Measurements from ENCODE around the gene CLIC4. TPM values are rescaled to one million over a fixed set of nuclear protein-coding genes. Genes with fewer than 3 reads are reported as not detected.

CLIC4 gene
- polyA plus RNA-seq, 3 donors = 9.7 to 38.1 (median 24.6) TPM

- 86% methylated on average over 4 of the region's 10 CpGs for WGBS (ENCODE audit: insufficient coverage)
- H3K4me1 Mint-ChIP-seq = peaks cover 13% of the 10 kb centered on the region
- no peaks in the 10 kb centered on the region for H3K9me3 Mint-ChIP-seq
Measured at GRCh38 chr1:24859063-24860010, 114.1 kb downstream of the CLIC4 start.

GRCh38 chr1:24860841-24861240 is 115.6 kb downstream of the CLIC4 start:
- H3K4me1 Mint-ChIP-seq = peaks cover 20% of the 10 kb centered on the region

More at GRCh38 chr1:24859063-24860010, 114.1 kb downstream of the CLIC4 start:
- Histone ChIP-seq H4K20me1 (ENCODE audit: insufficient read depth, low read length) (no peaks in the 10 kb centered on the region), H3K9me3 (replicated peaks in 1 of 2; ENCODE audit: control insufficient read depth in 1 of 2, insufficient read depth in 1 of 2, low read length in 2 of 2) (no peaks in the 10 kb centered on the region), H3K4me2 (replicated peaks; ENCODE audit: extremely low read depth, low read length, poor library complexity, severe bottlenecking) (no peak overlapping the region), H3K9ac (ENCODE audit: insufficient read depth, low read length, poor library complexity, severe bottlenecking) (no peak overlapping the region), H2AFZ (ENCODE audit: insufficient read depth, low read depth, low read length, poor library complexity, severe bottlenecking) (no peak overlapping the region), H3K4me3 (replicated peaks in 1 of 3; ENCODE audit: low read depth in 2 of 3, low read length in 3 of 3) (no peak overlapping the region), H3K4me1 (ENCODE audit: control insufficient read depth in 1 of 2, insufficient read depth in 2 of 2, low read length in 2 of 2) (peaks cover 10 to 12% of the 10 kb centered on the region in 2 donors), H3K79me2 (ENCODE audit: insufficient read depth, low read length) (no peaks in the 10 kb centered on the region), H3K27me3 (ENCODE audit: control insufficient read depth in 2 of 2, insufficient read depth in 2 of 2, low read length in 2 of 2) (peaks cover 0 to 6% of the 10 kb centered on the region in 2 donors), H3K27ac (ENCODE audit: low read depth in 1 of 2, low read length in 2 of 2) (no peak overlapping the region), H3K36me3 (replicated peaks in 1 of 2; ENCODE audit: control insufficient read depth in 1 of 2, insufficient read depth in 2 of 2, low read length in 2 of 2) (no peaks in the 10 kb centered on the region)
- TF ChIP-seq, protein P1, sequence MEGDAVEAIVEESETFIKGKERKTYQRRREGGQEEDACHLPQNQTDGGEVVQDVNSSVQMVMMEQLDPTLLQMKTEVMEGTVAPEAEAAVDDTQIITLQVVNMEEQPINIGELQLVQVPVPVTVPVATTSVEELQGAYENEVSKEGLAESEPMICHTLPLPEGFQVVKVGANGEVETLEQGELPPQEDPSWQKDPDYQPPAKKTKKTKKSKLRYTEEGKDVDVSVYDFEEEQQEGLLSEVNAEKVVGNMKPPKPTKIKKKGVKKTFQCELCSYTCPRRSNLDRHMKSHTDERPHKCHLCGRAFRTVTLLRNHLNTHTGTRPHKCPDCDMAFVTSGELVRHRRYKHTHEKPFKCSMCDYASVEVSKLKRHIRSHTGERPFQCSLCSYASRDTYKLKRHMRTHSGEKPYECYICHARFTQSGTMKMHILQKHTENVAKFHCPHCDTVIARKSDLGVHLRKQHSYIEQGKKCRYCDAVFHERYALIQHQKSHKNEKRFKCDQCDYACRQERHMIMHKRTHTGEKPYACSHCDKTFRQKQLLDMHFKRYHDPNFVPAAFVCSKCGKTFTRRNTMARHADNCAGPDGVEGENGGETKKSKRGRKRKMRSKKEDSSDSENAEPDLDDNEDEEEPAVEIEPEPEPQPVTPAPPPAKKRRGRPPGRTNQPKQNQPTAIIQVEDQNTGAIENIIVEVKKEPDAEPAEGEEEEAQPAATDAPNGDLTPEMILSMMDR (IDR thresholded peaks at IDR 0.05) = no peak
- peaks cover 18 to 44% (median 18%) of the 10 kb centered on the region in 3 donors for H3K27me3 Mint-ChIP-seq (ENCODE audit: low read depth in 3 of 3)
- H3K4me3 Mint-ChIP-seq = no peak overlapping the region
- no peak for DNase-seq
- no peaks in the 10 kb centered on the region for H3K36me3 Mint-ChIP-seq
- intact Hi-C loops (cut with micrococcal nuclease) = no loop called here
- H3K27ac Mint-ChIP-seq = no peak overlapping the region

More at GRCh38 chr1:24860841-24861240, 115.6 kb downstream of the CLIC4 start:
- H4K20me1 ChIP-seq (ENCODE audit: insufficient read depth, low read length) = no peaks in the 10 kb centered on the region
- intact Hi-C loops (cut with micrococcal nuclease) = no loop called here
- H3K4me2 ChIP-seq (replicated peaks; ENCODE audit: extremely low read depth, low read length, poor library complexity, severe bottlenecking) = no peak overlapping the region
- peaks cover 17 to 18% of the 10 kb centered on the region in 2 donors for H3K4me1 ChIP-seq (ENCODE audit: control insufficient read depth in 1 of 2, insufficient read depth in 2 of 2, low read length in 2 of 2)
- no peaks in the 10 kb centered on the region for H3K79me2 ChIP-seq (ENCODE audit: insufficient read depth, low read length)
- WGBS (ENCODE audit: insufficient coverage) = 98% methylated on average over 15 of the region's 15 CpGs
- DNase-seq = no peak
- no peaks in the 10 kb centered on the region for H3K36me3 ChIP-seq (replicated peaks in 1 of 2; ENCODE audit: control insufficient read depth in 1 of 2, insufficient read depth in 2 of 2, low read length in 2 of 2)
- Mint-ChIP-seq H3K36me3 (no peaks in the 10 kb centered on the region), H3K27ac (no peak overlapping the region), H3K9me3 (no peaks in the 10 kb centered on the region), H3K4me3 (no peak overlapping the region), H3K27me3 (ENCODE audit: low read depth in 3 of 3) (peaks cover 13 to 49% (median 24%) of the 10 kb centered on the region in 3 donors)
- H3K4me3 ChIP-seq (replicated peaks in 1 of 3; ENCODE audit: low read depth in 2 of 3, low read length in 3 of 3) = no peak overlapping the region
- H3K27me3 ChIP-seq (ENCODE audit: control insufficient read depth in 2 of 2, insufficient read depth in 2 of 2, low read length in 2 of 2) = peaks cover 0 to 11% of the 10 kb centered on the region in 2 donors
- H3K27ac ChIP-seq (ENCODE audit: low read depth in 1 of 2, low read length in 2 of 2) = no peak overlapping the region
- no peak overlapping the region for H2AFZ ChIP-seq (ENCODE audit: insufficient read depth, low read depth, low read length, poor library complexity, severe bottlenecking)
- H3K9ac ChIP-seq (ENCODE audit: insufficient read depth, low read length, poor library complexity, severe bottlenecking) = no peak overlapping the region
- TF ChIP-seq, protein P1 (IDR thresholded peaks at IDR 0.05) = no peak
- no peaks in the 10 kb centered on the region for H3K9me3 ChIP-seq (replicated peaks in 1 of 2; ENCODE audit: control insufficient read depth in 1 of 2, insufficient read depth in 1 of 2, low read length in 2 of 2)
